H7 (cell line): ENCODE measurements around the gene GABRA1. TPM values are rescaled to one million over a fixed set of nuclear protein-coding genes. Genes with fewer than 3 reads are reported as not detected.

ENCODE experiments used
- DNase-seq: peaks from one replicate; pipeline ENCODE4 v3.0.0; 2012
- H3K27me3 ChIP-seq: 2 replicates; pipeline ENCODE4 v1.6.0; 2011; ENCODE audit warnings: mild to moderate bottlenecking, low read length; ENCODE audit not compliant: control insufficient read depth, insufficient read depth
- H3K36me3 ChIP-seq: replicated peaks from 2 replicates; pipeline ENCODE4 v1.5.1; 2011; ENCODE audit warnings: low read length; ENCODE audit not compliant: control insufficient read depth, insufficient read depth
- H3K4me3 ChIP-seq: 2 replicates; pipeline ENCODE4 v1.5.1; 2011; ENCODE audit warnings: low read depth, mild to moderate bottlenecking, control low read depth, low read length, moderate library complexity; ENCODE audit not compliant: insufficient read depth
- total RNA-seq: library from RNA; depleted of rRNA; stranded (reverse); fragments of >200 nt; shearing (Covaris generic); gene quantifications from 2 replicates; pipeline ENCODE4 v1.2.3, GENCODE V29; 2014; rRNA removed

Gene GABRA1
- 0.76 and 1.4 TPM in 2 replicates for total RNA-seq

GRCh38 chr5:161847941-161848391 lies at the start of gene GABRA1:
Gene GABRA1 (plus strand): TSS chr5:161848120. CDS start chr5:161850811, 2,691 bp downstream.
- peak within 1 kb of the TSS; percentile 56 for H3K4me3 ChIP-seq
- H3K27me3 ChIP-seq = peaks cover 23% of the 10 kb centered on the region
- peak; percentile 26 for DNase-seq
- no peaks in the 10 kb centered on the region for H3K36me3 ChIP-seq

GRCh38 chr5:161799316-161799715 lies 48.6 kb upstream of the GABRA1 start:
- no peak overlapping the region for H3K4me3 ChIP-seq
- H3K27me3 ChIP-seq = no peaks in the 10 kb centered on the region
- no peaks in the 10 kb centered on the region for H3K36me3 ChIP-seq
- DNase-seq = no peak

GRCh38 chr5:161804263-161804662 lies 43.7 kb upstream of the GABRA1 start:
- Histone ChIP-seq H3K27me3 (no peaks in the 10 kb centered on the region), H3K4me3 (no peak overlapping the region), H3K36me3 (no peaks in the 10 kb centered on the region)
- DNase-seq = no peak

GRCh38 chr5:161846746-161847145 lies 1.2 kb upstream of the GABRA1 start:
- Histone ChIP-seq H3K36me3 (no peaks in the 10 kb centered on the region), H3K27me3 (peaks cover 23% of the 10 kb centered on the region), H3K4me3 (peak overlapping the region; percentile 56)
- DNase-seq = peak; percentile 46

GRCh38 chr5:161847447-161847846 lies 473 bp upstream of the GABRA1 start:
- peak overlapping the region; percentile 56 for H3K4me3 ChIP-seq
- DNase-seq = peak; percentile 3

GRCh38 chr5:161850491-161850890 lies 2.6 kb downstream of the GABRA1 start:
- H3K27me3 ChIP-seq = peaks cover 23% of the 10 kb centered on the region
- no peak for DNase-seq
- no peak overlapping the region for H3K4me3 ChIP-seq
- no peaks in the 10 kb centered on the region for H3K36me3 ChIP-seq

More at GRCh38 chr5:161847447-161847846, 473 bp upstream of the GABRA1 start:
- Histone ChIP-seq H3K36me3 (no peaks in the 10 kb centered on the region), H3K27me3 (peaks cover 23% of the 10 kb centered on the region)

GRCh38 chr5:161851691-161852299 lies 3.9 kb downstream of the GABRA1 start:
- Histone ChIP-seq H3K4me3 (no peak overlapping the region), H3K27me3 (peaks cover 23% of the 10 kb centered on the region)
- peak; percentile 3 for DNase-seq

GRCh38 chr5:161857358-161857757 lies 9.4 kb downstream of the GABRA1 start:
- Histone ChIP-seq H3K36me3 (no peaks in the 10 kb centered on the region), H3K27me3 (no peaks in the 10 kb centered on the region), H3K4me3 (no peak overlapping the region)
- DNase-seq = no peak

More at GRCh38 chr5:161851691-161852299, 3.9 kb downstream of the GABRA1 start:
- no peaks in the 10 kb centered on the region for H3K36me3 ChIP-seq

GRCh38 chr5:161863259-161863658 lies 15.3 kb downstream of the GABRA1 start:
- Histone ChIP-seq H3K36me3 (no peaks in the 10 kb centered on the region), H3K27me3 (no peaks in the 10 kb centered on the region), H3K4me3 (no peak overlapping the region)
- no peak for DNase-seq

GRCh38 chr5:161863811-161864210 lies 15.9 kb downstream of the GABRA1 start:
- no peaks in the 10 kb centered on the region for H3K27me3 ChIP-seq
- no peaks in the 10 kb centered on the region for H3K36me3 ChIP-seq
- no peak overlapping the region for H3K4me3 ChIP-seq
- DNase-seq = no peak

GRCh38 chr5:161865510-161865909 lies 17.6 kb downstream of the GABRA1 start:
- H3K36me3 ChIP-seq = no peaks in the 10 kb centered on the region
- H3K4me3 ChIP-seq = no peak overlapping the region
- H3K27me3 ChIP-seq = no peaks in the 10 kb centered on the region
- DNase-seq = no peak

GRCh38 chr5:161889971-161890370 lies 42.1 kb downstream of the GABRA1 start:
- Histone ChIP-seq H3K4me3 (no peak overlapping the region), H3K36me3 (no peaks in the 10 kb centered on the region), H3K27me3 (no peaks in the 10 kb centered on the region)
- DNase-seq = no peak

GRCh38 chr5:161895514-161895913 lies 47.6 kb downstream of the GABRA1 start:
- H3K27me3 ChIP-seq = no peaks in the 10 kb centered on the region
- no peak for DNase-seq
- H3K4me3 ChIP-seq = no peak overlapping the region
- H3K36me3 ChIP-seq = no peaks in the 10 kb centered on the region

- Histone ChIP-seq H3K4me3 (no peak overlapping the region), H3K27me3 (no peaks in the 10 kb centered on the region), H3K36me3 (no peaks in the 10 kb centered on the region)
- DNase-seq = no peak
These were observed 49.1 kb downstream of the GABRA1 start for GRCh38 chr5:161897033-161897432.

GRCh38 chr5:161899590-161899989 lies 51.7 kb downstream of the GABRA1 start:
- H3K36me3 ChIP-seq = no peaks in the 10 kb centered on the region
- DNase-seq = no peak
- H3K4me3 ChIP-seq = no peak overlapping the region
- no peaks in the 10 kb centered on the region for H3K27me3 ChIP-seq
